ENCODE data around the gene ADGRL3. TPM values are rescaled to one million over a fixed set of nuclear protein-coding genes. Genes with fewer than 3 reads are reported as not detected.

ADGRL3 gene
- total RNA-seq, 4 donors from 2014 or later: 4.6 to 7.1 (median 6.3) TPM

DNA sequence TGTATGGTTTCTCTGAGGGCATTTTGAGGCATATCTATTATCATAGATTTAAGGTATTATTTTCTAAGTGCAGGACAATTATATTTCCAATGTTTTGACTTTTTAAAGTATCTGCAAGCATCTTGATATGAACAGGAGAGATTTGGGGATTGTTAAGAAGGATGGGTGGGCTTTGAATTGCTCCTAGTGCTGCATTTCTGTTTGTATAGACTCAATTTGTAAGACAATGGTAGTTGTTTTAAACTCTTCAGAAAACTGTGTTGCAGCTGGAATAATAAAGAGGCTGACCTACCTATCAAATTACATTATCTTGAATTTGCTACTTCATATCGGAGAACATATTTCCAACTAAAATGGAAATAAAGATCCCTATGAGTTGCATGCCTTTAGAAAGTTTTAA lies 570.3 kb downstream of the ADGRL3 start:
- intact Hi-C loops (cut with DNase I): no loop called here
- Histone ChIP-seq H3K27me3 (no peaks in the 10 kb centered on the region), H3K4me3 (no peak overlapping the region), H3K27ac (replicated peaks in 1 of 4) (no peak overlapping the region), H3K9me3 (no peaks in the 10 kb centered on the region), H3K36me3 (no peaks in the 10 kb centered on the region), H3K4me1 (no peaks in the 10 kb centered on the region)
- no peak for TF ChIP-seq EP300 (IDR thresholded peaks at IDR 0.05)
- TF ChIP-seq POLR2AphosphoS5 (IDR thresholded peaks at IDR 0.05): no peak
- no peak for TF ChIP-seq POLR2A (IDR thresholded peaks at IDR 0.05; ENCODE audit: low read depth)
- TF ChIP-seq CTCF (IDR thresholded peaks at IDR 0.05): no peak
- DNase-seq (ENCODE audit: extremely low spot score): no peak
- 96% methylated on average over 1 of the region's 1 CpG for WGBS

GRCh38 chr4:61771056-61771455 lies 570.9 kb downstream of the ADGRL3 start:
- Histone ChIP-seq H3K9me3 (no peaks in the 10 kb centered on the region), H3K36me3 (no peaks in the 10 kb centered on the region), H3K27me3 (no peaks in the 10 kb centered on the region), H3K4me3 (no peak overlapping the region), H3K4me1 (no peaks in the 10 kb centered on the region), H3K27ac (replicated peaks in 1 of 4) (no peak overlapping the region)
- intact Hi-C loops (cut with DNase I): no loop called here
- no peak for TF ChIP-seq CTCF (IDR thresholded peaks at IDR 0.05)
- no peak for TF ChIP-seq EP300 (IDR thresholded peaks at IDR 0.05)
- TF ChIP-seq POLR2AphosphoS5 (IDR thresholded peaks at IDR 0.05): no peak
- no peak for TF ChIP-seq POLR2A (IDR thresholded peaks at IDR 0.05; ENCODE audit: low read depth)
- 0% methylated on average over 1 of the region's 1 CpG for WGBS
- no peak for DNase-seq (ENCODE audit: extremely low spot score)

GRCh38 chr4:61772126-61772525 lies 572.0 kb downstream of the ADGRL3 start:
- no peaks in the 10 kb centered on the region for H3K27me3 ChIP-seq
- TF ChIP-seq POLR2A (IDR thresholded peaks at IDR 0.05; ENCODE audit: low read depth) (no peak), EP300 (IDR thresholded peaks at IDR 0.05) (no peak), CTCF (IDR thresholded peaks at IDR 0.05) (no peak), POLR2AphosphoS5 (IDR thresholded peaks at IDR 0.05) (no peak)
- H3K4me3 ChIP-seq: no peak overlapping the region
- no peaks in the 10 kb centered on the region for H3K9me3 ChIP-seq
- H3K4me1 ChIP-seq: no peaks in the 10 kb centered on the region
- no peak overlapping the region for H3K27ac ChIP-seq (replicated peaks in 1 of 4)
- no peak for DNase-seq (ENCODE audit: extremely low spot score)
- no peaks in the 10 kb centered on the region for H3K36me3 ChIP-seq
- intact Hi-C loops (cut with DNase I): no loop called here
- WGBS: 61% methylated on average over 1 of the region's 1 CpG

GRCh38 chr4:61773655-61774245 lies 573.6 kb downstream of the ADGRL3 start:
- TF ChIP-seq POLR2AphosphoS5 (IDR thresholded peaks at IDR 0.05) (no peak), CTCF (IDR thresholded peaks at IDR 0.05) (no peak), POLR2A (IDR thresholded peaks at IDR 0.05; ENCODE audit: low read depth) (no peak), EP300 (IDR thresholded peaks at IDR 0.05) (no peak)
- H3K9me3 ChIP-seq: no peaks in the 10 kb centered on the region
- no peaks in the 10 kb centered on the region for H3K36me3 ChIP-seq
- no peaks in the 10 kb centered on the region for H3K4me1 ChIP-seq
- intact Hi-C loops (cut with DNase I): no loop called here
- H3K4me3 ChIP-seq: no peak overlapping the region
- H3K27me3 ChIP-seq: no peaks in the 10 kb centered on the region
- no peak for DNase-seq (ENCODE audit: extremely low spot score)
- H3K27ac ChIP-seq (replicated peaks in 1 of 4): no peak overlapping the region
- 65% methylated on average over 7 of the region's 7 CpGs for WGBS

DNA sequence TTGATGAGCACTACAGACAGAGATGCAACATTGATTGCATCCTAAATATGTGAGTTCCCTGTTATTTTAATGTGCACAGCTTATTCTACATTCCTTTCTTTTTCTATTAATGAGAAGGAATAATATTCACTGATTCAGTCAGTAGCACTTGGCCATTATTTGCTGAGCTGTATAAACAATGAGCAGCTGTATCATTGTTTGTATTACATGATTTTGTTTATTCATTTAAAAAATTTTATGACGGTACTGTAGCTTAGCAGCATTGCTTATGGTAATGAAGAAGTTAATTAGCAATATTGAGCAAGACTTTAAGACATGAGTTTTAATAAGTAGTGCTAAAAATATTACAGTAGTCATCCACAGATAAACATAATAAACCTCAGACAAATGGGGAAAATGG lies 582.0 kb downstream of the ADGRL3 start:
- Histone ChIP-seq H3K27ac (replicated peaks in 1 of 4) (no peak overlapping the region), H3K36me3 (no peaks in the 10 kb centered on the region), H3K4me1 (peaks cover 0 to 6% (median 0%) of the 10 kb centered on the region in 4 donors), H3K4me3 (no peak overlapping the region), H3K9me3 (no peaks in the 10 kb centered on the region), H3K27me3 (no peaks in the 10 kb centered on the region)
- 87% methylated on average over 1 of the region's 1 CpG for WGBS
- TF ChIP-seq POLR2A (IDR thresholded peaks at IDR 0.05; ENCODE audit: low read depth) (no peak), CTCF (IDR thresholded peaks at IDR 0.05) (no peak), EP300 (IDR thresholded peaks at IDR 0.05) (no peak), POLR2AphosphoS5 (IDR thresholded peaks at IDR 0.05) (no peak)
- intact Hi-C loops (cut with DNase I): no loop called here
- DNase-seq (ENCODE audit: extremely low spot score): no peak

Data from esophagus muscularis mucosa (tissue), 4 donors.